Endothelial cell of umbilical vein (primary cell): ENCODE data around the gene POLR3C. TPM values are rescaled to one million over a fixed set of nuclear protein-coding genes. Genes with fewer than 3 reads are reported as not detected.

Source experiments
- BruUV-seq: library from RNA; stranded (reverse); fragments of 400-500 nt; replicated peaks from 2 replicates; lab custom pipeline; 2021; lab: Mats Ljungman, UMichigan
- CTCF ChIA-PET: fragments of 300-600, 350-600 bp; sonication (Branson Sonifier 250); formaldehyde crosslinking; loops from one replicate; lab custom pipeline; 2021; ENCODE audit warnings: antibody characterized with exemption, inconsistent platforms; lab: Charles Lee
- POLR2A ChIA-PET: fragments of 300-600, 350-600 bp; sonication (Branson Sonifier 250); formaldehyde crosslinking; loops from one replicate; lab custom pipeline; 2021; ENCODE audit warnings: antibody characterized with exemption, inconsistent platforms; lab: Charles Lee
- DNase-seq: peaks from one replicate; pipeline ENCODE4 v3.0.0-alpha.2; 2011; ENCODE audit warnings: low read depth, low spot score
- FAIRE-seq: peaks from 2 replicates; lab custom pipeline; 2011; peaks lifted over from hg19 to GRCh38; lab: Jason Lieb, UNC
- H2AFZ ChIP-seq: 2 replicates; pipeline ENCODE4 v1.6.0; 2012; ENCODE audit warnings: low read depth, low read length, control low read depth, inconsistent platforms
- H3K27ac ChIP-seq: 2 replicates; pipeline ENCODE4 v1.5.1; 2011; ENCODE audit warnings: low read depth, mild to moderate bottlenecking, control low read depth, low read length, moderate library complexity; ENCODE audit not compliant: insufficient read depth
- H3K27me3 ChIP-seq, 2 experiments: 2 replicates each; pipeline versions ENCODE4 v1.6.0 to v1.6.1; 2011; ENCODE audit warnings: low read length in 2 of 2, mixed read lengths in 1 of 2; ENCODE audit not compliant: control insufficient read depth in 2 of 2, insufficient read depth in 2 of 2
- H3K36me3 ChIP-seq, 2 experiments: 2 replicates in 1 of 2; 3 replicates in 1 of 2; pipeline ENCODE4 v1.5.1; 2011; ENCODE audit warnings: low read length in 2 of 2, mild to moderate bottlenecking in 1 of 2, moderate library complexity in 1 of 2; ENCODE audit not compliant: control insufficient read depth in 2 of 2, insufficient read depth in 2 of 2; ENCODE audit errors: extremely low read depth in 1 of 2
- H3K4me1 ChIP-seq: 3 replicates; pipeline ENCODE4 v1.5.1; 2011; ENCODE audit warnings: mild to moderate bottlenecking, low read length; ENCODE audit not compliant: control insufficient read depth, insufficient read depth; ENCODE audit errors: extremely low read depth
- H3K4me2 ChIP-seq: 2 replicates; pipeline ENCODE4 v1.6.1; 2011; ENCODE audit warnings: low read length, control low read depth, mixed read lengths; ENCODE audit not compliant: insufficient read depth
- H3K4me3 ChIP-seq, 3 experiments: fragments of 200-600 bp in 1 of 3; sonication (generic), shearing (Covaris generic) in 1 of 3; replicated peaks in 1 of 3; 2 replicates each; pipeline ENCODE4 v1.5.1; 2011 to 2016; ENCODE audit warnings: control low read depth in 3 of 3, low read length in 3 of 3, mild to moderate bottlenecking in 2 of 3, inconsistent platforms in 1 of 3, low read depth in 1 of 3, moderate library complexity in 1 of 3; ENCODE audit not compliant: insufficient read depth in 1 of 3
- H3K79me2 ChIP-seq: 2 replicates; pipeline ENCODE4 v1.6.0; 2012; ENCODE audit warnings: low read length, inconsistent platforms; ENCODE audit not compliant: control insufficient read depth, insufficient read depth
- H3K9ac ChIP-seq: replicated peaks from 2 replicates; pipeline ENCODE3; 2011; ENCODE audit warnings: low read length, control low read depth; ENCODE audit not compliant: insufficient read depth; ENCODE audit errors: extremely low read depth
- H3K9me1 ChIP-seq: replicated peaks from 3 replicates; pipeline ENCODE4 v1.6.0; 2011; ENCODE audit warnings: mild to moderate bottlenecking, low read length; ENCODE audit not compliant: control insufficient read depth, insufficient read depth; ENCODE audit errors: extremely low read depth
- H3K9me3 ChIP-seq: replicated peaks from 2 replicates; pipeline ENCODE4 v1.5.1; 2012; ENCODE audit warnings: low read length, inconsistent platforms; ENCODE audit not compliant: control insufficient read depth, insufficient read depth
- H4K20me1 ChIP-seq: replicated peaks from 2 replicates; pipeline ENCODE3; 2011; ENCODE audit warnings: mild to moderate bottlenecking, low read length; ENCODE audit not compliant: control insufficient read depth, insufficient read depth; ENCODE audit errors: extremely low read depth
- CTCF ChIP-seq, 2 donors: IDR thresholded peaks; 1 replicate in 1 of 2; 2 replicates in 1 of 2; pipeline ENCODE4 v1.5.1; 2011; ENCODE audit warnings: low read length in 2 of 2, mild to moderate bottlenecking in 2 of 2, moderate library complexity in 2 of 2, control low read depth in 1 of 2, inconsistent platforms in 1 of 2, low read depth in 1 of 2; ENCODE audit not compliant: insufficient read depth in 1 of 2; ENCODE audit errors: extremely low read depth in 1 of 2
- EZH2 ChIP-seq: IDR thresholded peaks from 2 replicates; pipeline ENCODE4 v1.6.1; 2012; ENCODE audit warnings: borderline replicate concordance, low read depth, mild to moderate bottlenecking, moderate library complexity, low read length, inconsistent platforms; ENCODE audit not compliant: severe bottlenecking
- FOS ChIP-seq: IDR thresholded peaks from 2 replicates; pipeline ENCODE4 v1.6.1; 2011; ENCODE audit warnings: mild to moderate bottlenecking, low read length, moderate library complexity, borderline replicate concordance; ENCODE audit not compliant: insufficient read depth
- GATA2 ChIP-seq: IDR thresholded peaks from 2 replicates; pipeline ENCODE4 v1.7.0; 2011; ENCODE audit warnings: low read depth, mild to moderate bottlenecking, moderate library complexity, mixed read lengths, low read length; ENCODE audit not compliant: insufficient read length, insufficient read depth
- JUN ChIP-seq: IDR thresholded peaks from 2 replicates; pipeline ENCODE4 v1.6.1; 2011; ENCODE audit warnings: borderline replicate concordance, low read depth; ENCODE audit not compliant: insufficient read length, insufficient read depth
- MAX ChIP-seq: IDR thresholded peaks from 2 replicates; pipeline ENCODE4 v1.6.1; 2011; ENCODE audit not compliant: insufficient read depth, insufficient read length
- MYC ChIP-seq: IDR thresholded peaks from one replicate; pipeline ENCODE4 v1.6.1; 2011; ENCODE audit warnings: mild to moderate bottlenecking, low read depth, low read length
- POLR2A ChIP-seq: IDR thresholded peaks from 2 replicates; pipeline ENCODE4 v1.6.1; 2012; ENCODE audit warnings: low read depth, mild to moderate bottlenecking, control low read depth, low read length
- POLR2AphosphoS5 ChIP-seq: IDR thresholded peaks from 2 replicates; pipeline ENCODE4 v1.6.1; 2012; ENCODE audit warnings: low read depth, mild to moderate bottlenecking, control low read depth, low read length, moderate library complexity; ENCODE audit not compliant: insufficient read depth
- dilution Hi-C: fragments of 300-500 bp; cut with MboI; formaldehyde crosslinking; loops from one replicate; pipeline ENCODE4 v1.15.0; 2019; ENCODE audit warnings: low sequenced_read_pairs; ENCODE audit not compliant: extremely low pct_ligation_motif_present
- intact Hi-C: fragments of 100-400 bp; cut with micrococcal nuclease; formaldehyde crosslinking; loops from one replicate; pipeline ENCODE4 v1.10.0; 2022
- polyA plus RNA-seq, 4 experiments: library from polyadenylated mRNA; depleted of rRNA in 3 of 4; stranded (reverse) in 3 of 4; unstranded in 1 of 4; fragments of >200 nt; gene quantifications; 2 replicates each; pipeline versions ENCODE4 v1.2.1 to v1.2.3, GENCODE V29; 2011 to 2012; ENCODE audit warnings: missing spikeins in 1 of 4
- total RNA-seq: library from RNA; stranded (reverse); gene quantifications from 2 replicates; pipeline ENCODE4 v1.2.3, GENCODE V29; 2021

Gene POLR3C
- total and polyA plus RNA-seq, 2 donors (not counting 3 experiments of a cell fraction or from before 2014, with no cell fraction given): 28.4 to 30.4 TPM

GRCh38 chr1:145874646-145875045, 50.6 kb downstream of the POLR3C start:
- no TSS peak for BruUV-seq
- dilution Hi-C loops: no loop called here
- H3K36me3 ChIP-seq: no peaks in the 10 kb centered on the region

More at GRCh38 chr1:145874646-145875045, 50.6 kb downstream of the POLR3C start:
- Histone ChIP-seq H3K9me1 (no peaks in the 10 kb centered on the region), H3K27me3 (peaks cover under 1 to 3% of the 10 kb centered on the region in 2 experiments), H3K4me3 (no peak overlapping the region), H3K27ac (no peak overlapping the region), H3K79me2 (no peaks in the 10 kb centered on the region), H3K4me1 (peaks cover 3% of the 10 kb centered on the region), H3K9me3 (no peaks in the 10 kb centered on the region), H2AFZ (no peak overlapping the region), H3K4me2 (no peak overlapping the region), H3K9ac (no peak overlapping the region), H4K20me1 (no peaks in the 10 kb centered on the region)
- TF ChIP-seq JUN: no peak
- no peak for TF ChIP-seq MAX
- TF ChIP-seq EZH2: no peak
- TF ChIP-seq MYC: no peak
- TF ChIP-seq POLR2AphosphoS5: no peak
- TF ChIP-seq FOS: no peak
- no peak for TF ChIP-seq GATA2
- TF ChIP-seq CTCF (IDR thresholded peaks at IDR 0.05; ENCODE audit: extremely low read depth in 1 of 2, insufficient read depth in 1 of 2, low read depth in 1 of 2, low read length in 2 of 2): no peak
- no peak for TF ChIP-seq POLR2A
- FAIRE-seq: no peak
- no peak for DNase-seq
- ChIA-PET POLR2A (no interaction called here), CTCF (interaction anchor here (1.1 kb wide), 1 partner anchor 17 kb away, joined by 4 read pairs; no protein-coding TSS in a partner anchor)
- intact Hi-C loops: no loop called here
